IMR-90 (cell line): ENCODE data around the gene SNRNP70. TPM values are rescaled to one million over a fixed set of nuclear protein-coding genes. Genes with fewer than 3 reads are reported as not detected.

ENCODE experiments used
- ATAC-seq: fragments of 200-7000 bp; cut with Tn5 transposase; 2 replicates; pipeline ENCODE4 v1.9.1; 2020; ENCODE audit warnings: low read depth, mild to moderate bottlenecking, moderate library complexity
- BruUV-seq: library from RNA; stranded (reverse); fragments of 400-500 nt; replicated peaks from 2 replicates; lab custom pipeline; 2021; lab: Mats Ljungman, UMichigan
- CTCF ChIA-PET: fragments of 300-600 bp; formaldehyde crosslinking; extraction: SDS; loops from one replicate; lab custom pipeline; 2021; ENCODE audit warnings: antibody characterized with exemption; lab: Yijun Ruan, JAX
- POLR2A ChIA-PET: fragments of 300-600 bp; sonication (Branson Sonifier 250); formaldehyde crosslinking; loops from one replicate; lab custom pipeline; 2022; ENCODE audit warnings: antibody characterized with exemption; ENCODE audit not compliant: unreplicated experiment; lab: Charles Lee
- DNase-seq: peaks from one replicate; pipeline ENCODE4 v3.0.0; 2013
- H2AFZ ChIP-seq: replicated peaks from 2 replicates; pipeline ENCODE3; 2013; ENCODE audit warnings: low read length, mild to moderate bottlenecking; ENCODE audit not compliant: poor library complexity
- H2AK5ac ChIP-seq: 2 replicates; pipeline ENCODE4 v1.6.1; 2013; ENCODE audit warnings: low read depth, low read length, inconsistent platforms
- H2AK9ac ChIP-seq: replicated peaks from 2 replicates; pipeline ENCODE3; 2013; ENCODE audit warnings: mild to moderate bottlenecking, low read depth, low read length, moderate library complexity; ENCODE audit not compliant: poor library complexity
- H2BK120ac ChIP-seq: 2 replicates; pipeline ENCODE4 v1.6.1; 2013; ENCODE audit warnings: low read depth, low read length, inconsistent platforms
- H2BK15ac ChIP-seq: 3 replicates; pipeline ENCODE4 v1.6.1; 2013; ENCODE audit warnings: low read depth, low read length, inconsistent platforms
- H2BK20ac ChIP-seq: 2 replicates; pipeline ENCODE4 v1.6.1; 2013; ENCODE audit warnings: low read depth, mild to moderate bottlenecking, inconsistent platforms, low read length, moderate library complexity
- H2BK5ac ChIP-seq: 2 replicates; pipeline ENCODE4 v1.6.1; 2013; ENCODE audit warnings: mild to moderate bottlenecking, low read depth, low read length, inconsistent platforms; ENCODE audit not compliant: poor library complexity, severe bottlenecking
- H3K14ac ChIP-seq: replicated peaks from 2 replicates; pipeline ENCODE4 v1.6.1; 2013; ENCODE audit warnings: low read depth, low read length, inconsistent platforms
- H3K18ac ChIP-seq: 2 replicates; pipeline ENCODE4 v1.6.1; 2013; ENCODE audit warnings: low read depth, low read length, control low read depth
- H3K23ac ChIP-seq: 2 replicates; pipeline ENCODE4 v1.6.1; 2013; ENCODE audit warnings: low read depth, low read length, inconsistent platforms
- H3K27ac ChIP-seq: 2 replicates; pipeline ENCODE4 v1.5.1; 2013; ENCODE audit warnings: mild to moderate bottlenecking, control low read depth, low read length; ENCODE audit not compliant: insufficient read depth
- H3K27me3 ChIP-seq: 2 replicates; pipeline ENCODE4 v1.6.1; 2013; ENCODE audit warnings: low read length; ENCODE audit not compliant: control insufficient read depth, insufficient read depth
- H3K36me3 ChIP-seq: 2 replicates; pipeline ENCODE4 v1.6.1; 2013; ENCODE audit warnings: low read length, mixed read lengths; ENCODE audit not compliant: control insufficient read depth, insufficient read depth
- H3K4ac ChIP-seq: 2 replicates; pipeline ENCODE4 v1.6.1; 2013; ENCODE audit warnings: low read depth, low read length, inconsistent platforms
- H3K4me1 ChIP-seq: 2 replicates; pipeline ENCODE4 v1.6.1; 2013; ENCODE audit warnings: low read length, mixed read lengths; ENCODE audit not compliant: control insufficient read depth, insufficient read depth
- H3K4me2 ChIP-seq: 2 replicates; pipeline ENCODE4 v1.6.1; 2013; ENCODE audit warnings: low read depth, mild to moderate bottlenecking, control low read depth, low read length, moderate library complexity
- H3K4me3 ChIP-seq: 2 replicates; pipeline ENCODE4 v1.5.1; 2013; ENCODE audit warnings: low read depth, mild to moderate bottlenecking, control low read depth, low read length, moderate library complexity; ENCODE audit not compliant: insufficient read depth
- H3K56ac ChIP-seq: 2 replicates; pipeline ENCODE4 v1.6.1; 2013; ENCODE audit warnings: low read length, inconsistent platforms; ENCODE audit not compliant: insufficient read depth; ENCODE audit errors: extremely low read depth
- H3K79me1 ChIP-seq, 2 experiments: 2 replicates each; pipeline ENCODE4 v1.6.1; 2013; ENCODE audit warnings: low read length in 2 of 2, inconsistent platforms in 1 of 2, low read depth in 1 of 2
- H3K9ac ChIP-seq: 2 replicates; pipeline ENCODE4 v1.6.1; 2013; ENCODE audit warnings: low read depth, low read length, control low read depth
- H3K9me1 ChIP-seq: 2 replicates; pipeline ENCODE4 v1.6.1; 2013; ENCODE audit warnings: low read length, inconsistent platforms; ENCODE audit not compliant: insufficient read depth
- H3K9me3 ChIP-seq: 2 replicates; pipeline ENCODE4 v1.6.1; 2013; ENCODE audit warnings: low read length; ENCODE audit not compliant: control insufficient read depth, insufficient read depth
- H4K20me1 ChIP-seq: 2 replicates; pipeline ENCODE4 v1.6.1; 2013; ENCODE audit warnings: low read length, inconsistent platforms; ENCODE audit not compliant: insufficient read depth
- H4K5ac ChIP-seq: 2 replicates; pipeline ENCODE4 v1.6.1; 2013; ENCODE audit warnings: mild to moderate bottlenecking, low read depth, low read length, control low read depth
- H4K8ac ChIP-seq, 2 experiments: 2 replicates each; pipeline ENCODE4 v1.6.1; 2013; ENCODE audit warnings: low read depth in 2 of 2, low read length in 2 of 2, control low read depth in 1 of 2, inconsistent platforms in 1 of 2
- H4K91ac ChIP-seq: 2 replicates; pipeline ENCODE4 v1.6.1; 2013; ENCODE audit warnings: low read depth, low read length, inconsistent platforms; ENCODE audit not compliant: insufficient read depth
- BHLHE40 ChIP-seq: fragments of 150-350 bp; IDR thresholded peaks from 2 replicates; pipeline ENCODE4 v1.6.1; 2016; ENCODE audit warnings: mild to moderate bottlenecking, low read depth, low read length
- CEBPB ChIP-seq: IDR thresholded peaks from 2 replicates; pipeline ENCODE4 v1.6.1; 2012; ENCODE audit warnings: low read depth, low read length, improper control_type of control experiment
- CHD1 ChIP-seq: IDR thresholded peaks from 2 replicates; pipeline ENCODE4 v1.6.1; 2012; ENCODE audit warnings: low read depth, low read length, improper control_type of control experiment
- FOS ChIP-seq: fragments of 150-350 bp; IDR thresholded peaks from 2 replicates; pipeline ENCODE4 v1.6.1; 2016; ENCODE audit warnings: low read depth, low read length
- MAFK ChIP-seq: IDR thresholded peaks from 2 replicates; pipeline ENCODE4 v1.6.1; 2012; ENCODE audit warnings: low read depth, low read length, improper control_type of control experiment
- MAZ ChIP-seq: IDR thresholded peaks from 2 replicates; pipeline ENCODE4 v1.6.1; 2012; ENCODE audit warnings: low read depth, mild to moderate bottlenecking, low read length, improper control_type of control experiment, moderate library complexity, borderline replicate concordance
- MXI1 ChIP-seq: IDR thresholded peaks from 2 replicates; pipeline ENCODE4 v1.6.1; 2012; ENCODE audit warnings: low read depth, mild to moderate bottlenecking, low read length, moderate library complexity, borderline replicate concordance
- NFE2L2 ChIP-seq: fragments of 150-350 bp; IDR thresholded peaks from 2 replicates; pipeline ENCODE4 v1.6.1; 2016; ENCODE audit warnings: low read depth, mild to moderate bottlenecking, low read length
- POLR2A ChIP-seq: IDR thresholded peaks from 2 replicates; pipeline ENCODE4 v1.6.1; 2012; ENCODE audit warnings: mild to moderate bottlenecking, low read depth, low read length
- RAD21 ChIP-seq: IDR thresholded peaks from 2 replicates; pipeline ENCODE4 v1.6.1; 2012; ENCODE audit warnings: low read length, improper control_type of control experiment
- RCOR1 ChIP-seq: IDR thresholded peaks from 2 replicates; pipeline ENCODE4 v1.6.1; 2012; ENCODE audit warnings: mild to moderate bottlenecking, low read length, improper control_type of control experiment; ENCODE audit not compliant: insufficient replicate concordance
- RFX5 ChIP-seq: IDR thresholded peaks from 2 replicates; pipeline ENCODE4 v1.8.0; 2012; ENCODE audit warnings: low read depth, mild to moderate bottlenecking, low read length, moderate library complexity
- SMC3 ChIP-seq: fragments of 150-350 bp; IDR thresholded peaks from 2 replicates; pipeline ENCODE4 v1.6.1; 2016; ENCODE audit warnings: low read depth, mild to moderate bottlenecking, antibody characterized with exemption, low read length, moderate library complexity
- whole genome bisulfite sequencing, 2 experiments: methylation state at CpG; one replicate each; pipeline versions ENCODE4 v1.1.5 to v1.1.7; 2013; ENCODE audit warnings: missing lambda C conversion rate in 2 of 2; ENCODE audit not compliant: insufficient read length in 1 of 2; ENCODE audit errors: extremely low coverage in 2 of 2; 5-methylcytosine and 5-hydroxymethylcytosine counted together
- dilution Hi-C: fragments of 300-500 bp; cut with HindIII; formaldehyde crosslinking; loops from one replicate; pipeline ENCODE4 v1.14.3; 2018; ENCODE audit warnings: low sequenced_read_pairs; ENCODE audit not compliant: unreplicated experiment
- in situ Hi-C: fragments of 300-500 bp; cut with MboI; formaldehyde crosslinking; loops from 3 replicates; pipeline ENCODE4 v1.14.3; 2019; ENCODE audit warnings: low sequenced_read_pairs, inconsistent platforms, mixed read lengths
- intact Hi-C: fragments of 100-400 bp; cut with micrococcal nuclease; formaldehyde crosslinking; loops from 2 replicates; pipeline ENCODE4 v1.10.0; 2022
- polyA plus RNA-seq, 3 experiments: library from polyadenylated mRNA; depleted of rRNA; stranded (reverse); fragments of >200 nt; gene quantifications; 2 replicates each; pipeline ENCODE4 v1.2.3, GENCODE V29; 2012; ENCODE audit warnings: low replicate concordance in 1 of 3
- total RNA-seq: library from RNA; depleted of rRNA; stranded (reverse); fragments of >200 nt; gene quantifications from 2 replicates; pipeline ENCODE4 v1.2.3, GENCODE V29; 2012
- TF ChIP-seq, protein P1 (sequence below): conservative IDR thresholded peaks from 2 replicates; pipeline ENCODE4 v1.5.1; 2012; ENCODE audit warnings: mild to moderate bottlenecking, low read depth, low read length, improper control_type of control experiment
- TF ChIP-seq, protein P2 (sequence below): fragments of 150-350 bp; IDR thresholded peaks from 2 replicates; pipeline ENCODE4 v1.6.1; 2017; ENCODE audit warnings: mild to moderate bottlenecking, antibody characterized with exemption, low read length, low read depth
- TF ChIP-seq, protein P3 (sequence below): fragments of 150-350 bp; IDR thresholded peaks from 2 replicates; pipeline ENCODE4 v1.6.1; 2016; ENCODE audit warnings: low read depth, mild to moderate bottlenecking, low read length, moderate library complexity, borderline replicate concordance

SNRNP70 gene
- total and polyA plus RNA-seq, 2 of the 4 experiments (the other 2 are of a cell fraction) = 72.8 to 200 TPM

DNA sequence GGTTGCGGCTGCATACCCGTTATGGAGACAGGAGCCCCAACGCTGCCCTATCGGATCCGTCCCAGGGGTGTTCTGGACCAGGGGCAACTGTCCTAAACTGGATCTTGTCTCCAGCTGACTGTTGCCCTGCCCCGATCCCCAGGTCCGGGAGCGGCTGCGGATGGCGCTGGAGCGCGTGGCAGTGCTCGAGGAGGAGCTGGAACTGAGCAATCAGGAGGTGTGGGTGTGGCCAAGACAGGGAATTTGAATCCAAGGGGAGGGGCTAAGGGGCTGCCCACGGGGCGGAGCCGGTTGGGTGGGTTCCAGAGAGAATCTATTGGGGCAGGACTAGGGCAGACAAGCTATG, 44.0 kb downstream of the SNRNP70 start:
- Histone ChIP-seq H2BK5ac (no peak overlapping the region), H3K36me3 (no peaks in the 10 kb centered on the region), H3K9me3 (no peaks in the 10 kb centered on the region), H2AFZ (no peak overlapping the region), H2BK20ac (no peak overlapping the region), H3K14ac (no peak overlapping the region), H2BK15ac (no peak overlapping the region), H2AK9ac (no peak overlapping the region), H4K20me1 (no peaks in the 10 kb centered on the region; the same call in 1 of the 2 replicates), H3K9ac (no peak overlapping the region), H2AK5ac (no peak overlapping the region), H4K91ac (no peak overlapping the region), H3K27ac (no peak overlapping the region), H4K5ac (no peak overlapping the region), H3K4me3 (no peak overlapping the region), H3K18ac (no peak overlapping the region), H2BK120ac (no peak overlapping the region), H4K8ac (no peak overlapping the region), H3K4me1 (peaks cover 5% of the 10 kb centered on the region; the same call in 1 of the 2 replicates), H3K56ac (no peak overlapping the region), H3K9me1 (peaks cover 7% of the 10 kb centered on the region; the same call in 1 of the 2 replicates), H3K4me2 (no peak overlapping the region), H3K23ac (no peak overlapping the region), H3K27me3 (peaks cover 4% of the 10 kb centered on the region), H3K79me1 (no peaks in the 10 kb centered on the region), H3K4ac (no peak overlapping the region)
- ChIA-PET CTCF (no interaction called here), POLR2A (no interaction called here)
- WGBS, 2 experiments = 66% methylated on average over 5 of the region's 16 CpGs; no CpG with 5 or more reads in 1 of the 2 experiments
- no peak for ATAC-seq
- no peak for TF ChIP-seq RAD21
- TF ChIP-seq RFX5 = no peak
- TF ChIP-seq FOS = no peak
- TF ChIP-seq, protein P1, sequence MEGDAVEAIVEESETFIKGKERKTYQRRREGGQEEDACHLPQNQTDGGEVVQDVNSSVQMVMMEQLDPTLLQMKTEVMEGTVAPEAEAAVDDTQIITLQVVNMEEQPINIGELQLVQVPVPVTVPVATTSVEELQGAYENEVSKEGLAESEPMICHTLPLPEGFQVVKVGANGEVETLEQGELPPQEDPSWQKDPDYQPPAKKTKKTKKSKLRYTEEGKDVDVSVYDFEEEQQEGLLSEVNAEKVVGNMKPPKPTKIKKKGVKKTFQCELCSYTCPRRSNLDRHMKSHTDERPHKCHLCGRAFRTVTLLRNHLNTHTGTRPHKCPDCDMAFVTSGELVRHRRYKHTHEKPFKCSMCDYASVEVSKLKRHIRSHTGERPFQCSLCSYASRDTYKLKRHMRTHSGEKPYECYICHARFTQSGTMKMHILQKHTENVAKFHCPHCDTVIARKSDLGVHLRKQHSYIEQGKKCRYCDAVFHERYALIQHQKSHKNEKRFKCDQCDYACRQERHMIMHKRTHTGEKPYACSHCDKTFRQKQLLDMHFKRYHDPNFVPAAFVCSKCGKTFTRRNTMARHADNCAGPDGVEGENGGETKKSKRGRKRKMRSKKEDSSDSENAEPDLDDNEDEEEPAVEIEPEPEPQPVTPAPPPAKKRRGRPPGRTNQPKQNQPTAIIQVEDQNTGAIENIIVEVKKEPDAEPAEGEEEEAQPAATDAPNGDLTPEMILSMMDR = no peak
- no peak for TF ChIP-seq NFE2L2
- no peak for TF ChIP-seq POLR2A
- TF ChIP-seq, protein P2, sequence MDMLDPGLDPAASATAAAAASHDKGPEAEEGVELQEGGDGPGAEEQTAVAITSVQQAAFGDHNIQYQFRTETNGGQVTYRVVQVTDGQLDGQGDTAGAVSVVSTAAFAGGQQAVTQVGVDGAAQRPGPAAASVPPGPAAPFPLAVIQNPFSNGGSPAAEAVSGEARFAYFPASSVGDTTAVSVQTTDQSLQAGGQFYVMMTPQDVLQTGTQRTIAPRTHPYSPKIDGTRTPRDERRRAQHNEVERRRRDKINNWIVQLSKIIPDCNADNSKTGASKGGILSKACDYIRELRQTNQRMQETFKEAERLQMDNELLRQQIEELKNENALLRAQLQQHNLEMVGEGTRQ = no peak
- no peak for TF ChIP-seq MAFK
- TF ChIP-seq SMC3 = no peak
- no peak for TF ChIP-seq MXI1
- no peak for TF ChIP-seq RCOR1
- TF ChIP-seq, protein P3, sequence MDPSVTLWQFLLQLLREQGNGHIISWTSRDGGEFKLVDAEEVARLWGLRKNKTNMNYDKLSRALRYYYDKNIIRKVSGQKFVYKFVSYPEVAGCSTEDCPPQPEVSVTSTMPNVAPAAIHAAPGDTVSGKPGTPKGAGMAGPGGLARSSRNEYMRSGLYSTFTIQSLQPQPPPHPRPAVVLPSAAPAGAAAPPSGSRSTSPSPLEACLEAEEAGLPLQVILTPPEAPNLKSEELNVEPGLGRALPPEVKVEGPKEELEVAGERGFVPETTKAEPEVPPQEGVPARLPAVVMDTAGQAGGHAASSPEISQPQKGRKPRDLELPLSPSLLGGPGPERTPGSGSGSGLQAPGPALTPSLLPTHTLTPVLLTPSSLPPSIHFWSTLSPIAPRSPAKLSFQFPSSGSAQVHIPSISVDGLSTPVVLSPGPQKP = no peak
- no peak for TF ChIP-seq BHLHE40
- no peak for TF ChIP-seq CEBPB
- no peak for TF ChIP-seq CHD1
- TF ChIP-seq MAZ = no peak
- BruUV-seq = no TSS peak
- DNase-seq = no peak
- in situ Hi-C loops = no loop called here
- intact Hi-C loops = no loop called here
- dilution Hi-C loops = no loop called here
